GM12891 (cell line): ENCODE results near the gene GOLGA2.
"Not testable (repeated sequence)": the region's sequence is repeated elsewhere in the genome, so short reads cannot be mapped to it uniquely, and the experiment has no call there.

Experiments
- DNase-seq: peaks from one replicate; pipeline ENCODE4 v3.0.0; 2011; ENCODE audit warnings: low spot score; ENCODE audit not compliant: insufficient read length
- FAIRE-seq: peaks from 2 replicates; lab custom pipeline; 2011; peaks lifted over from hg19 to GRCh38; lab: Jason Lieb, UNC
- PAX5 ChIP-seq: IDR thresholded peaks from 2 replicates; pipeline ENCODE4 v1.6.1; 2011; ENCODE audit warnings: low read length, moderate library complexity, mild to moderate bottlenecking; ENCODE audit not compliant: insufficient read depth, severe bottlenecking
- POLR2A ChIP-seq: IDR thresholded peaks from 2 replicates; pipeline ENCODE4 v1.6.1; 2011; ENCODE audit warnings: low read depth, low read length, control low read depth
- POLR2AphosphoS5 ChIP-seq: IDR thresholded peaks from 2 replicates; pipeline ENCODE4 v1.6.1; 2011; ENCODE audit warnings: low read depth, low read length, control low read depth
- POU2F2 ChIP-seq: IDR thresholded peaks from 2 replicates; pipeline ENCODE4 v1.6.1; 2011; ENCODE audit warnings: low read depth, mild to moderate bottlenecking, control low read depth, low read length, moderate library complexity
- SPI1 ChIP-seq: IDR thresholded peaks from 2 replicates; pipeline ENCODE4 v1.6.1; 2011; ENCODE audit warnings: low read depth, low read length, control low read depth
- TAF1 ChIP-seq: IDR thresholded peaks from 2 replicates; pipeline ENCODE4 v1.6.1; 2011; ENCODE audit warnings: low read depth, low read length, control low read depth

GOLGA2 gene

GRCh38 chr9:128294142-128294541, 18.3 kb upstream of the GOLGA2 start:
- FAIRE-seq (no peak), DNase-seq (no peak)
- no peak for TF ChIP-seq SPI1
- no peak for TF ChIP-seq PAX5

GRCh38 chr9:128293091-128293490, 17.3 kb upstream of the GOLGA2 start:
- FAIRE-seq (no peak), DNase-seq (no peak)
- TF ChIP-seq TAF1 = no peak

- TF ChIP-seq POLR2AphosphoS5 (no peak), TAF1 (no peak), PAX5 (no peak), SPI1 (no peak), POU2F2 (no peak), POLR2A (no peak)
- no peak for FAIRE-seq
- no peak for DNase-seq
These were observed 16.2 kb upstream of the GOLGA2 start for GRCh38 chr9:128292009-128292408.

DNA sequence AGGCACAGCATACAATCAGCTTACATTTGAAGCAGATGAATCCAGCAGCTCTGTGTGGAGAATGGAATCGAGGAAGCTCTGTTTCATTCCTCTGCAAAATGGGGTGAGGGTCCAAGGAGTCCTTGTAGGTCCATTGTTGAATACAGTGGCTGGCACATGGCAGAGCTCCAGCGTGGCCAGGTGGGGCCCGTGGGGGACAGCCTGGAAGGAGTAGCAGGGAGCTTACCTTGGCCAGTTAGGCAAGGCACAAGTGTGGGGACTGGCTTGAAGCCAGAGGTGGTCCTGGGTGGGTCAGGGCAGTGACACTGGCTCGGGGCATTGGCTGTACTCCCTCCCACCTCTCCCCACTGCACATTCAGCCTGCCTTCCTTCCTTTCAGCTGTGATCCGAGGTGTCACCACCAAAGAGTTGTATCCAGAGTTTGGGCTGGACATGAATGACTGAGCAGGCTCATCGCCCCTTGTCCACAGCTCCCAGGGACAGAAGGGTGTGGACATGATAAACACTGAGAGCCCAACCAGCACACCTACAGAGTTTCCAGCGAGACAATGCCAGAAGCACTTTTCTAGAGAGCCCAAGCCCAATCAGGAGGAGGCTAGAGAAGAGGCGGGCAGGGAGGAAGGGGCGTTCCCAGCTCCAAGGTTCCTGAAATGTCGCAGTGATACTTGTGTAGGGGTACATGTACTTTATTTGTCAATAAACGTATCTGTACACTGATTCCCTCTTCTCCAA, 12.6 kb upstream of the GOLGA2 start:
- FAIRE-seq (no peak), DNase-seq (no peak)
- TF ChIP-seq PAX5 (no peak), POLR2AphosphoS5 (no peak), TAF1 (no peak), SPI1 (no peak), POU2F2 (no peak), POLR2A (no peak)

GRCh38 chr9:128286440-128286839, 10.6 kb upstream of the GOLGA2 start:
- TF ChIP-seq POLR2A (no peak), POU2F2 (no peak), SPI1 (no peak), TAF1 (no peak), PAX5 (no peak), POLR2AphosphoS5 (no peak)
- no peak for FAIRE-seq
- DNase-seq = no peak

GRCh38 chr9:128285033-128285784, 9.4 kb upstream of the GOLGA2 start:
- TF ChIP-seq TAF1 (no peak), PAX5 (no peak), POLR2A (no peak), SPI1 (no peak), POU2F2 (no peak)
- FAIRE-seq (no peak), DNase-seq (no peak)

- DNase-seq = no peak
- no peak for TF ChIP-seq POU2F2
- no peak for FAIRE-seq
These were observed 6.7 kb upstream of the GOLGA2 start for GRCh38 chr9:128282500-128282899.

DNA sequence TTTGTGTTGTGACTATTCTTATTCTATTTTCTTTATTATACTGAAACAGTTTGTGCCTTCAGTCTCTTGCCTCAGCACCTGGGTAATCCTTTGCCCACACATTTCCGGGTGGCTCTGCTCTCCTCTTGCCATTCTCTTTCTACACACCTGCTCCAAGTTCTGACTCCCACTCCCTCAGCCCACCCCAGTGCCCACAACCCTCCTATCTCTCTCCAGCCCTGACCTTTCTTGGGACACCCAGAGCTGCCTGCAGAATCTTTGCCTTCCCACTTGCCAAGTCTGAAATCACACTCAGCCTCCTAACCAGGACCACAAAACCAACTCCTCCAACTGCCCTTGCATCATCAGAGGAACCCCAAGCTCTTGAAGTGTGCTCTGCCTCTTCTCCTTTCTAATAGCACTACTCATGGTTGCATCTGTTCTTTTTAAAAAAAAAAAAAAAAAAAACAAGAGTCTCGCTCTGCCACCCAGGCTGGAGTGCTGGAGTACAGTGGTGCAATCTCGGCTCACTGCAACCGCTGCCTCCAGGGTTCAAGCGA, 4.3 kb upstream of the GOLGA2 start:
- TF ChIP-seq POU2F2 (no peak), TAF1 (no peak), PAX5 (no peak), POLR2A (no peak), POLR2AphosphoS5 (no peak), SPI1 (no peak)
- no peak for DNase-seq
- no peak for FAIRE-seq

DNA sequence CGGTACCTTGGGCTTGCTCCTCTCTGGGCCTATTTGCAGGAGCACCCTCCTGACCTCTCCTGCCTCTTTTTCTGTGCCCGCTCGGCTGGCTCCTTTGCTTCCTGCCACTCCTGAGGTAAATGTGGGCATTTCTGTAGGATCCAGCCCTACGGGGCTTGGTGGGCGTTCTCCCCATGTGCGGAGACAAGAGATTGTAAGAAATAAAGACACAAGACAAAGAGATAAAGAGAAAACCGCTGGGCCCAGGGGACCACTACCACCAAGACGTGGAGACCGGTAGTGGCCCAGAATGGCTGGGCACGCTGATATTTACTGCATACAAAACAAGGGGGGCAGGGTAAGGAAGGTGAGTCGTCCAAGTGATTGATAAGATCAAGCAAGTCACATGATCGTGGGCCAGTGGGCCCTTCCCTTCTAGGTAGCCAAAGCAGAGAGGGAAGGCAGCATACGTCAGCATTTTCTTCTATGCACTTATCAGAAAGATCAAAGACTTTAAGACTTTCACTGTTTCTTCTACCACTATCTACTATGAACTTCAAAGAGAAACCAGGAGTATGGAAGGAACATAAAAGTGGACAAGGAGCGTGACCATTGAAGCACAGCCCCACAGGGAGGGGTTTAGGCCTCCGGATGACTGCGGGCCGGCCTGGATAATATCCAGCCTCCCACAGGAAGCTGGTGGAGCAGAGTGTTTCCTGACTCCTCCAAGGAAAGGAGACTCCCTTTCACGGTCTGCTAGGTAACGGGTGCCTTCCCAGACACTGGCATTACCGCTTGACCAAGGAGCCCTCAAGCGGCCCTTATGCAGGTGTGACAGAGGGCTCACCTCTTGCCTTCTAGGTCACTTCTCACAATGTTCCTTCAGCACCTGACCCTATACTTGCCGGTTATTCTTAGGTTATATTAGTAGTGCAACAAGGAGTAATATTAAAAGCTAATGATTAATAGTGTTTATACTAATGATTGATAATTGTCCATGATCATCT, 3.6 kb upstream of the GOLGA2 start:
- FAIRE-seq, DNase-seq: not testable (repeated sequence)
